ENCODE results near the gene CHI3L2.

GRCh38 chr1:111195002-111195684 lies 32.4 kb upstream of the CHI3L2 start:
- TF ChIP-seq NFRKB (IDR thresholded peaks at IDR 0.05): no peak
- TF ChIP-seq CTBP1 (IDR thresholded peaks at IDR 0.05; ENCODE audit: borderline replicate concordance): no peak
- no peak for TF ChIP-seq SUZ12 (IDR thresholded peaks at IDR 0.05)
- no peak for TF ChIP-seq ZNF384 (IDR thresholded peaks at IDR 0.05)
- no peak for TF ChIP-seq BHLHE40 (IDR thresholded peaks at IDR 0.05; ENCODE audit: borderline replicate concordance)
- no peak for TF ChIP-seq FOXA1 (IDR thresholded peaks at IDR 0.05)
- TF ChIP-seq PKNOX1 (IDR thresholded peaks at IDR 0.05): no peak
- no peak for TF ChIP-seq FOXK2 (IDR thresholded peaks at IDR 0.05)
- TF ChIP-seq HDGF (IDR thresholded peaks at IDR 0.05; ENCODE audit: borderline replicate concordance): no peak
- TF ChIP-seq TARDBP (IDR thresholded peaks at IDR 0.05): no peak
- no peak for TF ChIP-seq FOXM1 (IDR thresholded peaks at IDR 0.05; ENCODE audit: borderline replicate concordance)
- TF ChIP-seq LEF1 (IDR thresholded peaks at IDR 0.05; ENCODE audit: borderline replicate concordance): no peak
- TF ChIP-seq ARNT (IDR thresholded peaks at IDR 0.05): no peak
